CD4-positive, CD25-positive, alpha-beta regulatory T cell (primary cell): ENCODE data around the gene MOAP1. TPM values are rescaled to one million over a fixed set of nuclear protein-coding genes. Genes with fewer than 3 reads are reported as not detected.

Experiments used
- ATAC-seq, 2 donors: fragments of 150-1000 bp; cut with Tn5 transposase; one replicate each; pipeline ENCODE4 v1.10.0; 2021; ENCODE audit warnings: low read depth in 2 of 2, moderate number of reproducible peaks in 2 of 2, moderate library complexity in 1 of 2
- DNase-seq, 3 donors: peaks; one replicate each; pipeline versions ENCODE4 v3.0.0 to v3.0.0-alpha.2; 2012 to 2022; ENCODE audit warnings: mixed read lengths in 1 of 3
- H3K27ac ChIP-seq: one replicate; pipeline ENCODE4 v1.7.0; 2013; ENCODE audit warnings: mild to moderate bottlenecking, low read length; ENCODE audit not compliant: insufficient read depth, poor library complexity, severe bottlenecking
- H3K27me3 ChIP-seq: one replicate; pipeline ENCODE4 v1.7.0; 2013; ENCODE audit warnings: low read length; ENCODE audit not compliant: control insufficient read depth, insufficient read depth
- H3K36me3 ChIP-seq: one replicate; pipeline ENCODE4 v1.7.0; 2013; ENCODE audit warnings: mild to moderate bottlenecking, low read length, moderate library complexity; ENCODE audit not compliant: control insufficient read depth, insufficient read depth
- H3K4me1 ChIP-seq: 2 replicates; pipeline ENCODE4 v1.7.0; 2013; ENCODE audit warnings: mild to moderate bottlenecking, low read length; ENCODE audit not compliant: insufficient read depth, control insufficient read depth, poor library complexity, severe bottlenecking
- H3K4me3 ChIP-seq: one replicate; pipeline ENCODE4 v1.7.0; 2013; ENCODE audit warnings: low read depth, mild to moderate bottlenecking, low read length, moderate library complexity
- H3K9me3 ChIP-seq, 2 experiments: 1 replicate in 1 of 2; 2 replicates in 1 of 2; pipeline ENCODE4 v1.7.0; 2013; ENCODE audit warnings: low read length in 2 of 2, mild to moderate bottlenecking in 1 of 2, moderate library complexity in 1 of 2; ENCODE audit not compliant: control insufficient read depth in 2 of 2
- H3K27ac Mint-ChIP-seq, 3 donors: one replicate each; pipeline ENCODE4 v1.8.0; 2020 to 2022; ENCODE audit warnings: mild to moderate bottlenecking in 3 of 3, mixed read lengths in 3 of 3, moderate library complexity in 2 of 3
- H3K27me3 Mint-ChIP-seq: one replicate; pipeline ENCODE4 v1.8.0; 2022; ENCODE audit warnings: mild to moderate bottlenecking, mixed read lengths
- H3K36me3 Mint-ChIP-seq: one replicate; pipeline ENCODE4 v1.8.0; 2020; ENCODE audit warnings: mixed read lengths
- H3K4me1 Mint-ChIP-seq, 4 donors: one replicate each; pipeline ENCODE4 v1.8.0; 2020 to 2022; ENCODE audit warnings: mixed read lengths in 4 of 4, mild to moderate bottlenecking in 1 of 4
- H3K4me3 Mint-ChIP-seq, 4 donors: one replicate each; pipeline ENCODE4 v1.8.0; 2020 to 2022; ENCODE audit warnings: mild to moderate bottlenecking in 4 of 4, mixed read lengths in 4 of 4, moderate library complexity in 3 of 4
- H3K9me3 Mint-ChIP-seq, 7 donors: one replicate each; pipeline ENCODE4 v1.8.0; 2020 to 2022; ENCODE audit warnings: mixed read lengths in 7 of 7, mild to moderate bottlenecking in 3 of 7, moderate library complexity in 2 of 7
- polyA plus RNA-seq, 4 donors: library from polyadenylated mRNA; unstranded; fragments of 300-500 nt; fragmentation: Illumina TruSeq; gene quantifications; one replicate each; pipeline ENCODE4 v1.2.3, GENCODE V29; 2021
- total RNA-seq: library from RNA; stranded (reverse); gene quantifications from one replicate; pipeline ENCODE4 v1.2.3, GENCODE V29; 2022

MOAP1 gene
- total and polyA plus RNA-seq, 5 donors from 2014 or later: 66.4 to 88.1 (median 80.5) TPM

GRCh38 chr14:93220509-93220908 is 35.8 kb upstream of the MOAP1 start:
- ATAC-seq (no peak), DNase-seq (no peak)
- no peaks in the 10 kb centered on the region for H3K9me3 Mint-ChIP-seq
- H3K36me3 Mint-ChIP-seq: peaks cover 52% of the 10 kb centered on the region
- Histone ChIP-seq H3K27me3 (no peaks in the 10 kb centered on the region), H3K4me1 (no peaks in the 10 kb centered on the region), H3K9me3 (no peaks in the 10 kb centered on the region), H3K36me3 (peaks cover 53% of the 10 kb centered on the region), H3K27ac (no peak overlapping the region), H3K4me3 (no peak overlapping the region)
- no peaks in the 10 kb centered on the region for H3K27me3 Mint-ChIP-seq
- no peak overlapping the region for H3K4me3 Mint-ChIP-seq
- no peak overlapping the region for H3K27ac Mint-ChIP-seq
- peaks cover 0 to 6% (median 3%) of the 10 kb centered on the region in 4 donors for H3K4me1 Mint-ChIP-seq

DNA sequence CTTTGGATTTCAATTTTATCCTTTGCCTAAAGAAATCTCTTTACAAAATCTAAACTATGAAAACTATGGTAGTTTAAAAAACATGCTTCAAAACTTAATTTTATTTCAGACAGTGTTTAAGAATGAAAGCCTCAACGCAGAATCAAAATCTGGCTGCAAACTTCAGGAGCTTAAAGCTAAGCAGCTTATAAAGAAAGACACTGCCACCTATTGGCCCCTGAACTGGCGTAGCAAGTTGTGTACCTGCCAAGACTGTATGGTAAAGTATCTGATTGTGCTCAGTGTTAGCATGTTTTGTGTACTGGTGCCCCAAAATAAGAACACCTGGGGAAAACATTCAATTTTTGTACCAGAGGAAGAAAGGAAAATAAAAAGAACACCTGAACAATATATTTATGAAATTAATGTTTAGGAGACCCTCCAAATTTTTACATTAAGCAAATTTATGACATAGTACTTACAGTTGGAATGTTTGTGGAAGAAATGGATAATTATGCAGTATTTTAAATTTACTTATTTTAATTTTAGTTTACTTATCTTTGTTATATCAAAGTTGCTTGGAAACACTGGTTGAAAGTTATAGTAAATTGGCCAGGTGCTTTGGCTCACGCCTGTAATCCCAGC is 34.5 kb upstream of the MOAP1 start:
- peaks cover 54% of the 10 kb centered on the region for H3K36me3 ChIP-seq
- H3K27ac Mint-ChIP-seq: no peak overlapping the region
- H3K27ac ChIP-seq: no peak overlapping the region
- no peak overlapping the region for H3K4me3 ChIP-seq
- H3K27me3 Mint-ChIP-seq: no peaks in the 10 kb centered on the region
- H3K9me3 Mint-ChIP-seq: no peaks in the 10 kb centered on the region
- H3K4me3 Mint-ChIP-seq: no peak overlapping the region
- no peaks in the 10 kb centered on the region for H3K27me3 ChIP-seq
- DNase-seq (peak; percentile 29 to 84 (median 58)), ATAC-seq (peak; percentile 82 to 91)
- H3K4me1 Mint-ChIP-seq: peaks cover 0 to 6% (median 3%) of the 10 kb centered on the region in 4 donors
- no peaks in the 10 kb centered on the region for H3K4me1 ChIP-seq
- no peaks in the 10 kb centered on the region for H3K9me3 ChIP-seq
- H3K36me3 Mint-ChIP-seq: peaks cover 49% of the 10 kb centered on the region

GRCh38 chr14:93214598-93214997 is 29.9 kb upstream of the MOAP1 start:
- Histone ChIP-seq H3K9me3 (no peaks in the 10 kb centered on the region), H3K4me1 (peaks cover 5% of the 10 kb centered on the region), H3K4me3 (no peak overlapping the region), H3K27ac (no peak overlapping the region), H3K36me3 (peaks cover 56% of the 10 kb centered on the region), H3K27me3 (no peaks in the 10 kb centered on the region)
- Mint-ChIP-seq H3K4me1 (peaks cover 3 to 22% (median 9%) of the 10 kb centered on the region in 4 donors), H3K27me3 (no peaks in the 10 kb centered on the region), H3K4me3 (no peak overlapping the region), H3K27ac (no peak overlapping the region), H3K9me3 (no peaks in the 10 kb centered on the region), H3K36me3 (peaks cover 37% of the 10 kb centered on the region)
- ATAC-seq (no peak), DNase-seq (no peak)

DNA sequence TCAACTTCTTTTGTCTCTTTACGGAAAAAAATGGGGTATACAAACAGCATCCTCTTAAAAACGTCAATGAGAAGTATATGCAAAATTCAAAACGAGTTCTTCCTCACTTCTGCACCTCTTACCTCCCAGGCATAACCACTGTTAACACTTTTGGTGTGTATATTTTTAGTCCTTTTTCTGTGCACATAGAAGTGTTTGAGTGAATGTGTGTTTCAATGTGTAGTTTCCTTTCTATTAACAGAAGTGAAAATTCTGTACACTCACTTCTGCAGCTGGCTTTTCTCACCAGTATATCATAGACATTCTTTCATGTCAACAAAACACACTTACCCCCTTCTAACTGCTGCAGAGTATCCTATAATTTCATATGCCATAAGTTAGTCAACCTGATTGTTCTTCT is 27.7 kb upstream of the MOAP1 start:
- Histone ChIP-seq H3K27me3 (no peaks in the 10 kb centered on the region), H3K4me3 (no peak overlapping the region), H3K36me3 (peaks cover 53% of the 10 kb centered on the region), H3K4me1 (peaks cover 19% of the 10 kb centered on the region), H3K9me3 (no peaks in the 10 kb centered on the region), H3K27ac (no peak overlapping the region)
- Mint-ChIP-seq H3K36me3 (peaks cover 31% of the 10 kb centered on the region), H3K27me3 (no peaks in the 10 kb centered on the region), H3K27ac (no peak overlapping the region), H3K4me1 (peaks cover 14 to 36% (median 23%) of the 10 kb centered on the region in 4 donors), H3K4me3 (no peak overlapping the region), H3K9me3 (no peaks in the 10 kb centered on the region)
- ATAC-seq (no peak), DNase-seq (no peak)

DNA sequence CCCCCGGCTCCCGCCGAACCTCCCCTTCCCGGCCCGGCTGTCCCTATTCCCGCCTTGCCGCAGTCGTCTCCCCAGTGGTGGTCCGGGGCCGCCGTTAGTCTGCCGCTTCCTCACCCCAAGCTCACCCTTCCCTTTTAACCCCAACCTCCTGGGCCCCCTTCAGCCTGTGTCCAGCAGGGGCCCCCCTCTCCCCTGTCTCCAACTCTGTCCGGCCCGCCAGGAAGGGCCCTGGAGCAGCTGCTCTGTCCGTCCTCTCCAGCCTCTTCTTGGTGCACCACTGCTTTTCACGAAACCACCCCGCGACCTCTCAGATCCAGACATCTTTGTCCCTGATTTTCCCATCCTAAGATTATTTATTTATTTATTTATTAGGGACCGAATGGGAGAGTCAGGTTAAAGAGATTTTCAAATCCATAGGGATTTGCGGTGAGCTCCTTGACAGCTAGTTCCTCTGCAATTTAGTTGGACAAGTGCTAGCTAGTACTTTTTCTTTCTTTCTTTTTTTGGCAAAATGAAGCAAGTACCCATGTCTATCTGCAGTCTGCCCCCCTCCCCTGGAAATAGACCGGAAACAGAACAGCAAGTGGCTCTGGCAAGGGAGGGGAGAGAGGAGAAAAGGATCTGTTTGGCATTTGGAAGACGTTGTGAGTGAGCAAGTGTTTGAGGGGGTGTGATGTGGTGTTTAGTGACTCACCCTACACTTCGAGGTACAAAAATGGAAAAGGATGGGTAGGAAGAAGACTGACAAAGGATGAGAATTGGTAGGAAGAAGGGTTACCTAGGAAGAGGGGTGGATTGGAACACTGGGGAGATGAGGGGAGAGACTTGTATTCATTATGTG is 23.0 kb upstream of the MOAP1 start:
- Histone ChIP-seq H3K4me1 (peaks cover 41% of the 10 kb centered on the region), H3K4me3 (peak overlapping the region; percentile 88), H3K27ac (peak overlapping the region; percentile 82), H3K27me3 (no peaks in the 10 kb centered on the region), H3K36me3 (peaks cover 14% of the 10 kb centered on the region), H3K9me3 (no peaks in the 10 kb centered on the region)
- DNase-seq (peak; percentile 5 to 66 (median 16)), ATAC-seq (peak in 1 of 2 donors; percentile 23)
- H3K4me3 Mint-ChIP-seq: peak overlapping the region; percentile 94 to 99 (median 96)
- peaks cover 12% of the 10 kb centered on the region for H3K36me3 Mint-ChIP-seq
- H3K4me1 Mint-ChIP-seq: peaks cover 28 to 60% (median 43%) of the 10 kb centered on the region in 4 donors
- peak overlapping the region; percentile 65 to 95 (median 83) for H3K27ac Mint-ChIP-seq
- H3K9me3 Mint-ChIP-seq: no peaks in the 10 kb centered on the region
- no peaks in the 10 kb centered on the region for H3K27me3 Mint-ChIP-seq

GRCh38 chr14:93206793-93207467 is 22.2 kb upstream of the MOAP1 start, which contains the start of the genes GON7 and UBR7:
GON7 (minus strand) TSS chr14:93207065; CDS start chr14:93207037, 28 bp downstream.
UBR7 (plus strand) TSS chr14:93207256; CDS start chr14:93207292, 36 bp downstream.
- Histone ChIP-seq H3K27ac (peak within 1 kb of the TSS; percentile 82), H3K27me3 (no peaks in the 10 kb centered on the region), H3K4me1 (peaks cover 41% of the 10 kb centered on the region), H3K9me3 (no peaks in the 10 kb centered on the region), H3K36me3 (peaks cover 9% of the 10 kb centered on the region), H3K4me3 (peak within 1 kb of the TSS; percentile 88)
- Mint-ChIP-seq H3K9me3 (no peaks in the 10 kb centered on the region), H3K27me3 (no peaks in the 10 kb centered on the region), H3K27ac (peak within 1 kb of the TSS; percentile 83 to 95 (median 94)), H3K36me3 (peaks cover 6% of the 10 kb centered on the region), H3K4me1 (peaks cover 30 to 62% (median 46%) of the 10 kb centered on the region in 4 donors), H3K4me3 (peak within 1 kb of the TSS; percentile 94 to 99 (median 96))
- ATAC-seq: peak; percentile 95 to 96
- peak; percentile 85 to 94 (median 89) for DNase-seq

- peaks cover 3% of the 10 kb centered on the region for H3K36me3 Mint-ChIP-seq
- no peak for ATAC-seq
- H3K27me3 Mint-ChIP-seq: no peaks in the 10 kb centered on the region
- no peak for DNase-seq
- Histone ChIP-seq H3K9me3 (no peaks in the 10 kb centered on the region), H3K36me3 (no peaks in the 10 kb centered on the region), H3K27me3 (no peaks in the 10 kb centered on the region), H3K4me1 (peaks cover 19% of the 10 kb centered on the region), H3K4me3 (no peak overlapping the region), H3K27ac (no peak overlapping the region)
- H3K4me3 Mint-ChIP-seq: peak overlapping the region in 1 of 4 donors; percentile 22
- H3K27ac Mint-ChIP-seq: no peak overlapping the region
- no peaks in the 10 kb centered on the region for H3K9me3 Mint-ChIP-seq
- H3K4me1 Mint-ChIP-seq: peaks cover 10 to 33% (median 20%) of the 10 kb centered on the region in 4 donors
Observed at GRCh38 chr14:93201155-93201704, 16.5 kb upstream of the MOAP1 start.
